H1 (cell line): ENCODE data around the gene EIF2B5. TPM values are rescaled to one million over a fixed set of nuclear protein-coding genes. Genes with fewer than 3 reads are reported as not detected.

Experiments used
- CTCF ChIA-PET: fragments of 300-600 bp; sonication (Branson Sonifier 250); formaldehyde crosslinking; loops from one replicate; lab custom pipeline; 2021; ENCODE audit not compliant: partially characterized antibody; lab: Charles Lee
- POLR2A ChIA-PET: fragments of 300-600 bp; sonication (Branson Sonifier 250); formaldehyde crosslinking; loops from one replicate; lab custom pipeline; 2021; ENCODE audit warnings: inconsistent platforms; ENCODE audit not compliant: partially characterized antibody; lab: Charles Lee
- DNase-seq, 2 experiments: peaks; one replicate each; pipeline versions ENCODE4 v3.0.0 to v3.0.0-alpha.2; 2010 to 2022; ENCODE audit warnings: low spot score in 2 of 2, low read depth in 1 of 2, mixed read lengths in 1 of 2
- FAIRE-seq: peaks from 2 replicates; lab custom pipeline; 2011; peaks lifted over from hg19 to GRCh38; lab: Jason Lieb, UNC
- H2AFZ ChIP-seq: 2 replicates; pipeline ENCODE4 v1.8.1; 2012; ENCODE audit warnings: low read length, inconsistent platforms
- H2AK5ac ChIP-seq: 2 replicates; pipeline ENCODE4 v1.6.1; 2013; ENCODE audit warnings: low read depth, low read length
- H2BK120ac ChIP-seq: replicated peaks from 2 replicates; pipeline ENCODE3; 2013; ENCODE audit warnings: low read depth, low read length, inconsistent platforms
- H2BK12ac ChIP-seq: 2 replicates; pipeline ENCODE4 v1.6.1; 2013; ENCODE audit warnings: low read depth, low read length
- H2BK15ac ChIP-seq: 2 replicates; pipeline ENCODE4 v1.6.1; 2013; ENCODE audit warnings: low read length
- H2BK20ac ChIP-seq: 2 replicates; pipeline ENCODE4 v1.6.1; 2013; ENCODE audit warnings: low read length
- H2BK5ac ChIP-seq: 2 replicates; pipeline ENCODE4 v1.6.1; 2013; ENCODE audit warnings: low read depth, low read length
- H3K14ac ChIP-seq: 2 replicates; pipeline ENCODE4 v1.6.1; 2013; ENCODE audit warnings: inconsistent platforms; ENCODE audit not compliant: insufficient read length
- H3K18ac ChIP-seq: 2 replicates; pipeline ENCODE4 v1.6.1; 2013; ENCODE audit warnings: low read length; ENCODE audit errors: extremely low read depth
- H3K23ac ChIP-seq: 2 replicates; pipeline ENCODE4 v1.6.1; 2013; ENCODE audit warnings: inconsistent platforms; ENCODE audit not compliant: insufficient read length
- H3K23me2 ChIP-seq: 2 replicates; pipeline ENCODE4 v1.6.1; 2013; ENCODE audit warnings: low read depth, low read length
- H3K27ac ChIP-seq: 2 replicates; pipeline ENCODE4 v1.6.1; 2011; ENCODE audit warnings: low read depth, low read length, inconsistent platforms
- H3K27me3 ChIP-seq, 4 experiments: replicated peaks in 1 of 4; 1 replicate in 1 of 4; 2 replicates in 3 of 4; pipeline versions ENCODE4 v1.6.1 to v1.8.1; 2011 to 2013; ENCODE audit warnings: low read length in 3 of 4, mild to moderate bottlenecking in 3 of 4, inconsistent platforms in 2 of 4, mixed read lengths in 2 of 4, moderate library complexity in 1 of 4; ENCODE audit not compliant: control insufficient read depth in 3 of 4, insufficient read depth in 3 of 4; ENCODE audit errors: extremely low read depth in 1 of 4
- H3K36me3 ChIP-seq, 4 experiments: 2 replicates each; pipeline versions ENCODE4 v1.6.1 to v1.8.1; 2011 to 2013; ENCODE audit warnings: mild to moderate bottlenecking in 4 of 4, low read length in 3 of 4, moderate library complexity in 2 of 4, control low read depth in 1 of 4, inconsistent platforms in 1 of 4; ENCODE audit not compliant: insufficient read depth in 4 of 4, control insufficient read depth in 2 of 4
- H3K4ac ChIP-seq: replicated peaks from 2 replicates; pipeline ENCODE3; 2013; ENCODE audit warnings: low read length, low read depth, mixed read lengths, inconsistent platforms; ENCODE audit not compliant: insufficient read length
- H3K4me1 ChIP-seq, 4 experiments: replicated peaks in 1 of 4; 1 replicate in 1 of 4; 2 replicates in 3 of 4; pipeline versions ENCODE4 v1.6.1 to v1.8.1; 2011 to 2013; ENCODE audit warnings: low read length in 3 of 4, inconsistent platforms in 2 of 4, mixed read lengths in 1 of 4; ENCODE audit not compliant: insufficient read depth in 4 of 4, control insufficient read depth in 3 of 4
- H3K4me2 ChIP-seq, 2 experiments: 2 replicates each; pipeline versions ENCODE4 v1.6.1 to v1.8.1; 2011 to 2013; ENCODE audit warnings: low read depth in 2 of 2, low read length in 2 of 2, control low read depth in 1 of 2, inconsistent platforms in 1 of 2, mild to moderate bottlenecking in 1 of 2; ENCODE audit not compliant: insufficient read depth in 1 of 2
- H3K4me3 ChIP-seq, 4 experiments: fragments of 200-600, 300-600 bp in 1 of 4; sonication (generic), shearing (Covaris generic), sonication (Bioruptor Twin) in 1 of 4; 2 replicates each; pipeline versions ENCODE4 v1.5.1 to v1.8.1; 2011 to 2016; ENCODE audit warnings: low read length in 4 of 4, low read depth in 3 of 4, control low read depth in 2 of 4, inconsistent platforms in 2 of 4, mild to moderate bottlenecking in 2 of 4, mixed read lengths in 1 of 4, moderate library complexity in 1 of 4; ENCODE audit not compliant: insufficient read depth in 2 of 4; ENCODE audit errors: extremely low read depth in 1 of 4
- H3K56ac ChIP-seq: replicated peaks from 2 replicates; pipeline ENCODE3; 2013; ENCODE audit warnings: low read depth, mild to moderate bottlenecking, mixed read lengths, low read length, inconsistent platforms; ENCODE audit not compliant: insufficient read length
- H3K79me1 ChIP-seq: 2 replicates; pipeline ENCODE4 v1.6.1; 2013; ENCODE audit warnings: low read depth, low read length, control low read depth
- H3K79me2 ChIP-seq, 2 experiments: 2 replicates each; pipeline versions ENCODE4 v1.6.1 to v1.8.1; 2012 to 2013; ENCODE audit warnings: low read length in 2 of 2, mild to moderate bottlenecking in 2 of 2, inconsistent platforms in 1 of 2; ENCODE audit not compliant: insufficient read depth in 2 of 2, control insufficient read depth in 1 of 2
- H3K9ac ChIP-seq, 4 experiments: replicated peaks in 1 of 4; 1 replicate in 1 of 4; 2 replicates in 3 of 4; pipeline versions ENCODE4 v1.6.1 to v1.8.1; 2011 to 2013; ENCODE audit warnings: low read depth in 3 of 4, low read length in 3 of 4, control low read depth in 2 of 4, mild to moderate bottlenecking in 2 of 4, moderate library complexity in 2 of 4, inconsistent platforms in 1 of 4; ENCODE audit errors: extremely low read depth in 1 of 4
- H3K9me3 ChIP-seq, 2 experiments: 2 replicates each; pipeline versions ENCODE4 v1.6.1 to v1.8.1; 2012 to 2013; ENCODE audit warnings: mild to moderate bottlenecking in 2 of 2, moderate library complexity in 2 of 2, control low read depth in 1 of 2, inconsistent platforms in 1 of 2, low read depth in 1 of 2, low read length in 1 of 2, mixed read lengths in 1 of 2; ENCODE audit not compliant: insufficient read depth in 2 of 2
- H4K20me1 ChIP-seq, 2 experiments: replicated peaks in 1 of 2; 2 replicates each; pipeline versions ENCODE3 to v1.8.1; 2011 to 2013; ENCODE audit warnings: inconsistent platforms in 2 of 2, low read length in 2 of 2, mild to moderate bottlenecking in 1 of 2; ENCODE audit not compliant: insufficient read depth in 2 of 2, control insufficient read depth in 1 of 2
- H4K5ac ChIP-seq: 2 replicates; pipeline ENCODE4 v1.6.1; 2013; ENCODE audit warnings: low read length, low read depth, mixed read lengths, inconsistent platforms; ENCODE audit not compliant: insufficient read length
- H4K8ac ChIP-seq: 2 replicates; pipeline ENCODE4 v1.8.0; 2013; ENCODE audit warnings: mild to moderate bottlenecking, moderate library complexity, low read length, inconsistent platforms; ENCODE audit not compliant: insufficient read depth; ENCODE audit errors: extremely low read depth
- H4K91ac ChIP-seq: replicated peaks from 2 replicates; pipeline ENCODE3; 2013; ENCODE audit warnings: low read length, mixed read lengths, inconsistent platforms; ENCODE audit not compliant: insufficient read length
- BACH1 ChIP-seq: IDR thresholded peaks from 2 replicates; pipeline ENCODE4 v1.6.1; 2012; ENCODE audit warnings: low read length, improper control_type of control experiment
- BRCA1 ChIP-seq: IDR thresholded peaks from 2 replicates; pipeline ENCODE4 v1.6.1; 2012; ENCODE audit warnings: low read depth, low read length, improper control_type of control experiment
- CHD1 ChIP-seq: IDR thresholded peaks from 2 replicates; pipeline ENCODE4 v1.6.1; 2012; ENCODE audit warnings: low read depth, low read length, improper control_type of control experiment
- HDAC6 ChIP-seq: IDR thresholded peaks from one replicate; pipeline ENCODE4 v1.7.1; 2012; ENCODE audit warnings: low read depth, mild to moderate bottlenecking, inconsistent platforms, low read length, moderate library complexity
- KDM1A ChIP-seq: fragments of 200-600, 300-600 bp; sonication (generic); IDR thresholded peaks from 2 replicates; pipeline ENCODE4 v1.7.1; 2016; ENCODE audit warnings: mild to moderate bottlenecking, low read length, borderline replicate concordance
- NANOG ChIP-seq: IDR thresholded peaks from 2 replicates; pipeline ENCODE4 v1.6.1; 2011; ENCODE audit warnings: low read length, low read depth, mild to moderate bottlenecking, inconsistent platforms; ENCODE audit not compliant: insufficient read depth, poor library complexity, severe bottlenecking
- PHF8 ChIP-seq: fragments of 200-600 bp; sonication (generic); conservative IDR thresholded peaks from 2 replicates; pipeline ENCODE4 v1.7.1; 2012; ENCODE audit warnings: low read depth, mild to moderate bottlenecking, inconsistent platforms, low read length, moderate library complexity
- POLR2A ChIP-seq, 2 experiments: IDR thresholded peaks; 1 replicate in 1 of 2; 2 replicates in 1 of 2; pipeline ENCODE4 v1.6.1; 2011; ENCODE audit warnings: low read depth in 2 of 2, low read length in 2 of 2, mild to moderate bottlenecking in 2 of 2; ENCODE audit errors: control extremely low read depth in 1 of 2
- RBBP5 ChIP-seq: IDR thresholded peaks from 2 replicates; pipeline ENCODE4 v1.7.1; 2012; ENCODE audit warnings: low read depth, mild to moderate bottlenecking, inconsistent platforms, low read length, moderate library complexity, borderline replicate concordance
- RFX5 ChIP-seq: IDR thresholded peaks from 2 replicates; pipeline ENCODE4 v1.6.1; 2011; ENCODE audit warnings: low read depth, low read length, improper control_type of control experiment, borderline replicate concordance
- SIN3A ChIP-seq, 2 experiments: IDR thresholded peaks in 1 of 2; conservative IDR thresholded peaks in 1 of 2; 2 replicates each; pipeline ENCODE4 v1.6.1; 2011 to 2012; ENCODE audit warnings: low read length in 2 of 2, improper control_type of control experiment in 1 of 2, low read depth in 1 of 2, mild to moderate bottlenecking in 1 of 2
- SRF ChIP-seq: IDR thresholded peaks from 2 replicates; pipeline ENCODE4 v1.6.1; 2011; ENCODE audit warnings: mild to moderate bottlenecking, low read depth, low read length, moderate library complexity
- TAF7 ChIP-seq: optimal IDR thresholded peaks from 2 replicates; pipeline ENCODE3; 2011; ENCODE audit warnings: low read depth, mild to moderate bottlenecking, inconsistent platforms, low read length, moderate library complexity, borderline replicate concordance
- TBP ChIP-seq: IDR thresholded peaks from 2 replicates; pipeline ENCODE4 v1.6.1; 2011; ENCODE audit warnings: low read depth, low read length, improper control_type of control experiment
- WGBS, 2 experiments: shearing (Covaris generic) in 1 of 2; methylation state at CpG; one replicate each; pipeline versions ENCODE4 v1.1.6 to v1.1.7; 2013 to 2015; ENCODE audit warnings: low lambda C conversion rate in 2 of 2, mixed read lengths in 2 of 2, inconsistent platforms in 1 of 2, low coverage in 1 of 2, missing lambda C conversion rate in 1 of 2; ENCODE audit not compliant: insufficient replicate concordance in 2 of 2, insufficient coverage in 1 of 2, insufficient read length in 1 of 2; ENCODE audit errors: extremely low coverage in 1 of 2, missing lambda C conversion rate in 1 of 2; 5-methylcytosine and 5-hydroxymethylcytosine counted together
- polyA plus RNA-seq, 7 experiments: library from polyadenylated mRNA; depleted of rRNA in 3 of 7; stranded (reverse) in 5 of 7; unstranded in 2 of 7; fragments of >200 nt in 5 of 7; fragments of 200-250 nt in 2 of 7; gene quantifications; 1 replicate in 5 of 7; 2 replicates in 1 of 7; 4 replicates in 1 of 7; pipeline versions ENCODE4 v1.2.1 to v1.2.3, GENCODE V29; 2011 to 2013; ENCODE audit warnings: missing spikeins in 2 of 7, mixed read lengths in 2 of 7
- total RNA-seq: library from RNA; stranded (reverse); fragmentation: NEBNext Ultra II Directional; extraction: Animal tissue kit (Norgen Biotek cat#: 25700); gene quantifications from 2 replicates; pipeline ENCODE4 v1.2.1, GENCODE V29; 2021

EIF2B5 gene
- total and polyA plus RNA-seq, 2 of the 8 experiments (the other 6 are each of a cell fraction or from before 2014, with no cell fraction given) = 33.1 to 40.0 TPM

- no peak overlapping the region for H3K4me3 ChIP-seq
- WGBS, 2 experiments = 93% methylated on average over 4 of the region's 4 CpGs; no CpG with 5 or more reads in 1 of the 2 experiments
- no peak for FAIRE-seq
- H2AFZ ChIP-seq = no peak overlapping the region
- CTCF ChIA-PET = interaction anchor here (0.6 to 2.2 kb wide), 5 partner anchors 11 to 1013 kb away, joined by 3 to 7 read pairs (median 4); no protein-coding TSS in a partner anchor
- H3K27me3 ChIP-seq = no peaks in the 10 kb centered on the region
- peaks cover 16% of the 10 kb centered on the region for H3K23me2 ChIP-seq
- no peak overlapping the region for H3K14ac ChIP-seq
- peaks cover 21 to 44% of the 10 kb centered on the region in 2 experiments for H3K79me2 ChIP-seq
- no peak overlapping the region for H2AK5ac ChIP-seq
- H3K56ac ChIP-seq = no peak overlapping the region
- no peaks in the 10 kb centered on the region; a peak in 1 of 8 replicates for H3K36me3 ChIP-seq
- H3K4me2 ChIP-seq = no peak overlapping the region; a peak in 1 of 4 replicates
- no peak overlapping the region for H4K5ac ChIP-seq
- no peak overlapping the region for H3K18ac ChIP-seq
- peaks cover 18% of the 10 kb centered on the region for H3K79me1 ChIP-seq
- H2BK5ac ChIP-seq = no peak overlapping the region
- H4K91ac ChIP-seq = no peak overlapping the region
- H4K20me1 ChIP-seq = peaks cover 0 to 4% of the 10 kb centered on the region in 2 experiments
- peaks cover 2 to 9% (median 5%) of the 10 kb centered on the region in 4 experiments; a peak in 6 of 7 replicates for H3K4me1 ChIP-seq
- no peak overlapping the region for H4K8ac ChIP-seq
- H2BK120ac ChIP-seq = no peak overlapping the region
- no peak overlapping the region for H3K4ac ChIP-seq
- no peaks in the 10 kb centered on the region for H3K9me3 ChIP-seq
- no peak for DNase-seq
- no peak overlapping the region for H2BK20ac ChIP-seq
- POLR2A ChIA-PET = interaction anchor here (3.3 kb wide), 1 partner anchor 12 kb away, joined by 26 read pairs; no protein-coding TSS in a partner anchor
- H3K23ac ChIP-seq = no peak overlapping the region
- H3K27ac ChIP-seq = no peak overlapping the region
- no peak overlapping the region for H2BK15ac ChIP-seq
- no peak overlapping the region for H2BK12ac ChIP-seq
- no peak overlapping the region for H3K9ac ChIP-seq
- TF ChIP-seq POLR2A (IDR thresholded peaks at IDR 0.05; ENCODE audit: control extremely low read depth in 1 of 2, low read depth in 2 of 2, low read length in 2 of 2) (no peak), RFX5 (no peak), PHF8 (no peak), SRF (no peak), NANOG (no peak), SIN3A (conservative IDR thresholded peaks at IDR 0.05 in 1 of 2, IDR thresholded peaks at IDR 0.05 in 1 of 2; ENCODE audit: low read depth in 1 of 2, low read length in 2 of 2) (no peak), BRCA1 (no peak), CHD1 (no peak), RBBP5 (no peak), KDM1A (no peak), BACH1 (no peak), HDAC6 (no peak), TBP (no peak), TAF7 (no peak)
Measured at GRCh38 chr3:184158404-184158803, 23.2 kb downstream of the EIF2B5 start.
